ENCODE results near the gene LRMDA. TPM values are rescaled to one million over a fixed set of nuclear protein-coding genes. Genes with fewer than 3 reads are reported as not detected.

LRMDA gene
- total RNA-seq (not detected), polyA plus RNA-seq (not detected)

DNA sequence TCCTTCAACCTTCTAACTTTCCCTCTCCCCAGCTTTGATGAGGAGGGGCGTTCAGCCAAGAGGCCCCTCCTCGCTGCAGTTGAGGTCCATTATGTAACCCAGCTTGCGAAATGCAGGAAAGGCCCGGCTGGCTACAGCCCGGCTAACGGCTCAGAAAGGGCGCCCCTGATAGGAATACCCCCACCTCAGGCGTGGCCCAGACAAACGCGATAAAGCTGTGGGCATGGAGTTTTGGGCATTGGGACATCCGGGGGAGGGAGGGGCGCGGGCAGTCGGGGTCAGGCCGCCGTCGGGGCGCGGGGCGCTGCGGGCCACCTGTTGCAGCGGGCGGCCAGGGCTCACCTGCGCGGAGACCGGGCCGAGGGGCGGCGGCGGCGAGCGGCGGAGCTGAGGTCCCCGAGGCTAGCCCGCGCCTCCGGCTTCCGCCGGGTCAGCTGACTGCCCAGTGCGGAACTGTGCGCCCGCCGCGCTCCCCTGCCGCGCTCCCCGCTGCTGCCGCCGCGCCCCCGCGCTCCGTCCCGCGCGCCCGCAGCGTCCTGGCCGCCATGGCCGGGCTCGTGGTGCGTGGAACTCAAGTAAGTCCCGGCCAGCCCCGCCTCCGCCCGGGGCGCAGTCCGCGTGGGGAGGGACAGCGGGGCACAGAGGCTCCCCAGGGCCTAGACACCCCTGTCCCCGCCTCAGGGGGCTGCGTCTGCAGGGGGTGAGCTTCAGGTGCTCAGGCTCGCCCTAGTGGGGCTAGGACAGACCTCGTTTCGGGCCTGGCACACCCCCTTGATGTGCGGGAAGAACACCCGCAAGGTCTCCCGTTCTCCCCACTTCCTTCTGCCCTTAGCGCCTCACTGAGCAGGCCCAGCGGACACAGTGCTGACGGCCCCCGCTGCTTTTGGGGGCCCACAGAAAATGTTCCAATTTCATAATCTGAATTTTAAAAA lies at the start of gene LRMDA:
TSS of gene LRMDA (plus strand) at position 445 of the 932 bp plus-strand sequence.
- POLR2A ChIA-PET: no interaction called here
- H3K36me3 ChIP-seq (ENCODE audit: insufficient read depth, low read length): no peaks in the 10 kb centered on the region
- peaks cover 7% of the 10 kb centered on the region for H3K27me3 ChIP-seq (ENCODE audit: insufficient read depth, low read length, poor library complexity, severe bottlenecking)
- Mint-ChIP-seq H3K4me1 (peaks cover 2 to 6% (median 4%) of the 10 kb centered on the region in 3 donors), H3K4me3 (peak within 1 kb of the TSS in 4 of 7 donors; percentile 9 to 65 (median 17)), H3K27me3 (peaks cover 37 to 58% of the 10 kb centered on the region in 2 donors), H3K36me3 (no peaks in the 10 kb centered on the region), H3K27ac (no peak within 1 kb of the TSS), H3K9me3 (no peaks in the 10 kb centered on the region)
- no peak within 1 kb of the TSS for H3K4me3 ChIP-seq (ENCODE audit: low read length)
- H3K9me3 ChIP-seq (ENCODE audit: low read length): no peaks in the 10 kb centered on the region
- no peak within 1 kb of the TSS for H3K27ac ChIP-seq (ENCODE audit: low read depth, low read length)
- no peak for DNase-seq
- H3K4me1 ChIP-seq (ENCODE audit: insufficient read depth, low read length): no peaks in the 10 kb centered on the region
- CTCF ChIA-PET: interaction anchor here (0.6 to 0.7 kb wide), 2 partner anchors 9 to 161 kb away, joined by 3 read pairs; no protein-coding TSS in a partner anchor

DNA sequence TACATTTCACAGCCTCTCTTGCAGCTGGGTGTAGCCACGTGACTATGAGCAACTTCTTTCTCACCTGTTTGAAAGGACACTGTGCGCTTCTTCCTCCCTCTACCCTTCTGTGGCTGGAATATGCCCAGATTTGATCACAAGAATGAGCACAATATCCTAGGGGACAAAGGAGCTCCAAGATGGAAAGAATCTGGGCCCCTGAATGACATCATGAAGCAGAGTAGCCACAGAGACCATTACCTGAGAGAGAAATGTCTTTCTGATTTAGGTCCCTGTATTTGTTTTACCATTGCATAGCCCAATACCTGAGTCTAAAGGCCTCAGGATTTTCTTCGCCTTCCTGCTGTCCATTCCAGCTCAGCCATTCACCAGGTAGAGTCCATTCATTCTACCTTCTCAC lies 45.3 kb upstream of the LRMDA start:
- no peaks in the 10 kb centered on the region for H3K4me1 Mint-ChIP-seq

GRCh38 chr10:75388082-75388481 lies 43.3 kb upstream of the LRMDA start:
- Mint-ChIP-seq H3K4me1 (no peaks in the 10 kb centered on the region), H3K9me3 (peaks cover 0 to 7% (median 0%) of the 10 kb centered on the region in 5 donors), H3K27me3 (peaks cover 30 to 73% of the 10 kb centered on the region in 2 donors), H3K4me3 (no peak overlapping the region), H3K36me3 (no peaks in the 10 kb centered on the region), H3K27ac (no peak overlapping the region)
- no peak for DNase-seq
- Histone ChIP-seq H3K4me1 (ENCODE audit: insufficient read depth, low read length) (no peaks in the 10 kb centered on the region), H3K9me3 (ENCODE audit: low read length) (no peaks in the 10 kb centered on the region), H3K4me3 (ENCODE audit: low read length) (no peak overlapping the region), H3K27me3 (ENCODE audit: insufficient read depth, low read length, poor library complexity, severe bottlenecking) (no peaks in the 10 kb centered on the region), H3K27ac (ENCODE audit: low read depth, low read length) (no peak overlapping the region), H3K36me3 (ENCODE audit: insufficient read depth, low read length) (no peaks in the 10 kb centered on the region)
- POLR2A ChIA-PET: no interaction called here
- CTCF ChIA-PET: no interaction called here

More for the DNA sequence above, 45.3 kb upstream of the LRMDA start:
- H3K27me3 ChIP-seq (ENCODE audit: insufficient read depth, low read length, poor library complexity, severe bottlenecking): no peaks in the 10 kb centered on the region
- H3K27ac ChIP-seq (ENCODE audit: low read depth, low read length): no peak overlapping the region
- ChIA-PET POLR2A (no interaction called here), CTCF (no interaction called here)
- Mint-ChIP-seq H3K4me3 (no peak overlapping the region), H3K9me3 (peaks cover 0 to 7% (median 0%) of the 10 kb centered on the region in 5 donors), H3K36me3 (no peaks in the 10 kb centered on the region), H3K27me3 (peaks cover 27 to 56% of the 10 kb centered on the region in 2 donors), H3K27ac (no peak overlapping the region)
- H3K4me3 ChIP-seq (ENCODE audit: low read length): no peak overlapping the region
- no peaks in the 10 kb centered on the region for H3K36me3 ChIP-seq (ENCODE audit: insufficient read depth, low read length)
- H3K9me3 ChIP-seq (ENCODE audit: low read length): no peaks in the 10 kb centered on the region
- DNase-seq: no peak
- no peaks in the 10 kb centered on the region for H3K4me1 ChIP-seq (ENCODE audit: insufficient read depth, low read length)

- POLR2A ChIA-PET: no interaction called here
- no peak for DNase-seq
- peaks cover 0 to 5% (median 0%) of the 10 kb centered on the region in 5 donors for H3K9me3 Mint-ChIP-seq
- no peaks in the 10 kb centered on the region for H3K36me3 Mint-ChIP-seq
- CTCF ChIA-PET: no interaction called here
- H3K36me3 ChIP-seq (ENCODE audit: insufficient read depth, low read length): no peaks in the 10 kb centered on the region
- H3K9me3 ChIP-seq (ENCODE audit: low read length): no peaks in the 10 kb centered on the region
- no peak overlapping the region for H3K27ac ChIP-seq (ENCODE audit: low read depth, low read length)
- no peak overlapping the region for H3K4me3 Mint-ChIP-seq
- peaks cover 4% of the 10 kb centered on the region for H3K27me3 ChIP-seq (ENCODE audit: insufficient read depth, low read length, poor library complexity, severe bottlenecking)
- H3K27me3 Mint-ChIP-seq: peaks cover 41 to 74% of the 10 kb centered on the region in 2 donors
- H3K27ac Mint-ChIP-seq: no peak overlapping the region
- no peaks in the 10 kb centered on the region for H3K4me1 ChIP-seq (ENCODE audit: insufficient read depth, low read length)
- H3K4me1 Mint-ChIP-seq: peaks cover 6 to 9% (median 7%) of the 10 kb centered on the region in 3 donors
- H3K4me3 ChIP-seq (ENCODE audit: low read length): no peak overlapping the region
Measured at GRCh38 chr10:75390178-75390577, 41.2 kb upstream of the LRMDA start.

- Mint-ChIP-seq H3K9me3 (no peaks in the 10 kb centered on the region), H3K4me1 (peaks cover 6 to 9% (median 7%) of the 10 kb centered on the region in 3 donors), H3K27me3 (peaks cover 39 to 62% of the 10 kb centered on the region in 2 donors), H3K4me3 (no peak overlapping the region), H3K36me3 (no peaks in the 10 kb centered on the region), H3K27ac (no peak overlapping the region)
- no peaks in the 10 kb centered on the region for H3K9me3 ChIP-seq (ENCODE audit: low read length)
- H3K36me3 ChIP-seq (ENCODE audit: insufficient read depth, low read length): no peaks in the 10 kb centered on the region
- CTCF ChIA-PET: no interaction called here
- no peak overlapping the region for H3K4me3 ChIP-seq (ENCODE audit: low read length)
- POLR2A ChIA-PET: no interaction called here
- H3K27ac ChIP-seq (ENCODE audit: low read depth, low read length): no peak overlapping the region
- peaks cover 8% of the 10 kb centered on the region for H3K27me3 ChIP-seq (ENCODE audit: insufficient read depth, low read length, poor library complexity, severe bottlenecking)
- DNase-seq: no peak
- H3K4me1 ChIP-seq (ENCODE audit: insufficient read depth, low read length): no peaks in the 10 kb centered on the region
Measured at GRCh38 chr10:75392271-75392670, 39.2 kb upstream of the LRMDA start.

DNA sequence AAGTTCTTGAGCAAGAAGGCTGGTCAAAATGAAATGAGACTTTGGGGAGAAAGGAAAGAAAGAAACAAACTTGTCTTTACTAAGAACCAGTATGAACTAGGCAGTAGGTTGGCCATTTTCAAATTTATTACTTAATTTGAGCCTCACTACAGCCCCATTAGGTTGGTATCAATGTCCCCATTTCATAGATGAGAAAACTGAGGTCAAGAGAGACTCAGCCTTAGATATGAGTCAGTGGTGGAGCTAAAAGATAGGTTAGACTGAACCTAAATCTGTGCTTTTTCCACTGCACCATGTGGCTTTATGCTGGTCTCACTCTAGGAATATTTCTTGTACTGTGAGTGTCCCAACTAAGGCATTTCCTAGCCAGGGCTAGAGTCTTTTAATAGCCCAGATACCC lies 38.7 kb upstream of the LRMDA start:
- H3K36me3 ChIP-seq (ENCODE audit: insufficient read depth, low read length): no peaks in the 10 kb centered on the region
- peaks cover 43 to 62% of the 10 kb centered on the region in 2 donors for H3K27me3 Mint-ChIP-seq
- H3K4me1 ChIP-seq (ENCODE audit: insufficient read depth, low read length): no peaks in the 10 kb centered on the region
- H3K9me3 Mint-ChIP-seq: no peaks in the 10 kb centered on the region
- no peak for DNase-seq
- ChIA-PET POLR2A (no interaction called here), CTCF (no interaction called here)
- no peaks in the 10 kb centered on the region for H3K9me3 ChIP-seq (ENCODE audit: low read length)
- H3K27ac ChIP-seq (ENCODE audit: low read depth, low read length): no peak overlapping the region
- H3K27ac Mint-ChIP-seq: no peak overlapping the region
- no peak overlapping the region for H3K4me3 ChIP-seq (ENCODE audit: low read length)
- no peak overlapping the region for H3K4me3 Mint-ChIP-seq
- H3K36me3 Mint-ChIP-seq: no peaks in the 10 kb centered on the region
- peaks cover 8% of the 10 kb centered on the region for H3K27me3 ChIP-seq (ENCODE audit: insufficient read depth, low read length, poor library complexity, severe bottlenecking)
- H3K4me1 Mint-ChIP-seq: peaks cover 6 to 9% (median 9%) of the 10 kb centered on the region in 3 donors

DNA sequence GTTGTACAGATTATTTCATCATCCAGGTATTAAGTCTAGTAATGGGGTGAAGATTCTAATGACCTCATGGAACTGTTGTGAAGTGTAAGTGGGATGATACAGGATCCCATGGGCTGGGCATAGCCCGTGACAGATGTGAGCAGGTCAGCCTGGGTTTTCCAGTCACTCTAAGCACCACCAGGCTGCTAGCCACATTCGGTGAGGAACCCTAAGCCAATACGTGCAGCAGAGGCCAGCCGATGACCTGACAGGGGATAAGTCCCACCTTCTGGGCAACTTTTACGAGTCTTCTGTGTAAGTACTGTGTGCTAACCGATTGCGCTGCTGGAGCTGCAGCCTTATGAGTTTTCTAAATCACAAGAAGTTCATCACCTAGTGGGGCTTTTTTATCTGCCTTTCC lies 37.2 kb upstream of the LRMDA start:
- H3K27me3 ChIP-seq (ENCODE audit: insufficient read depth, low read length, poor library complexity, severe bottlenecking): peaks cover 8% of the 10 kb centered on the region
- no peak overlapping the region for H3K27ac ChIP-seq (ENCODE audit: low read depth, low read length)
- Mint-ChIP-seq H3K27ac (no peak overlapping the region), H3K27me3 (peaks cover 42 to 55% of the 10 kb centered on the region in 2 donors), H3K36me3 (no peaks in the 10 kb centered on the region), H3K4me3 (no peak overlapping the region), H3K9me3 (no peaks in the 10 kb centered on the region), H3K4me1 (peaks cover 6 to 9% (median 9%) of the 10 kb centered on the region in 3 donors)
- DNase-seq: no peak
- no peak overlapping the region for H3K4me3 ChIP-seq (ENCODE audit: low read length)
- CTCF ChIA-PET: no interaction called here
- H3K4me1 ChIP-seq (ENCODE audit: insufficient read depth, low read length): no peaks in the 10 kb centered on the region
- POLR2A ChIA-PET: no interaction called here
- H3K36me3 ChIP-seq (ENCODE audit: insufficient read depth, low read length): no peaks in the 10 kb centered on the region
- no peaks in the 10 kb centered on the region for H3K9me3 ChIP-seq (ENCODE audit: low read length)

DNA sequence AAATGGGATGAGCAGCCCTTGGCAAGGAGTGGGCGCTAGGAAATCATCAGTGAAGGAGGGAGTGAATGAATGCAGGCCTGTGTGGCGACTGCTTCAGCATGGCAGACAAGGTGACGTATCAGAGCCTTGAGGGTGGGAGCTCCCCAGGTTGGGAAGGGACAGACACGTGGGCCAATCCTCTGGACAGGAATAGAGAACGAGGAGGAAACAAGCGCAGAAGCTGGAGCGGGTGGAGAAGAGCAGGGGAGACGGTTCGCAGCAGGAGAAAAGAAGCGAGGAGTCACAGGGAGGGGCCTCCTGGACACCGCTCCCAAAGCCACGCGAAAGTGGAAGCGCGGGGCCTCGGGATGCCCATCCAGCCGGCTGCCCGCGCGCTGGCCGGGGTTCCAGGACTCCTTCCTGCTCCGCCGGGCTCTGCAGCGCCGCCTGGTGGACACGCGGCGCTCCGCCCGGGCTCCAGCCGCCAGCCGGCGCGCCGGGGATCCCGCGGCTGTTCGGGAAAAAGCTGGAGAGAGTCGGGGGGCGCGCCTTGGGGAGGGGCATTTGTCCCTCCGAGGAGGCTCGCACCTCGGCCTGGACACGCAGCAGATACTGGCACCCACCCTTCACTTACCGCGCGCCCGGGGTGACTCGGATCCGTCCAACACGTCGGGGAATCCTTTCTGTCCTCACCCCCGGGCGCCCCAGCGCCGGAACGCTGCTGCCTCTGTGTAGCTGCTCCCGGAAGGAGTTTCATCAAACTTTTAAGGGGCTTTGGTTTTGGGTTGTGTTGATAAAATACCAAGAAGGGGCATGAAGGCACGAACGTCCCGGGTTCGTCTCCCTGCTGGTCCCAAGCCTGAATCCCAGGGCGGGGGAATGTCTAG lies 36.1 kb upstream of the LRMDA start:
- POLR2A ChIA-PET: no interaction called here
- peak overlapping the region in 2 of 7 donors; percentile 34 to 42 for H3K4me3 Mint-ChIP-seq

More for the DNA sequence above, 36.1 kb upstream of the LRMDA start:
- no peaks in the 10 kb centered on the region for H3K36me3 Mint-ChIP-seq
- Histone ChIP-seq H3K4me3 (ENCODE audit: low read length) (no peak overlapping the region), H3K4me1 (ENCODE audit: insufficient read depth, low read length) (peaks cover 2% of the 10 kb centered on the region), H3K36me3 (ENCODE audit: insufficient read depth, low read length) (no peaks in the 10 kb centered on the region), H3K27me3 (ENCODE audit: insufficient read depth, low read length, poor library complexity, severe bottlenecking) (peaks cover 11% of the 10 kb centered on the region), H3K9me3 (ENCODE audit: low read length) (no peaks in the 10 kb centered on the region), H3K27ac (ENCODE audit: low read depth, low read length) (no peak overlapping the region)
- H3K27ac Mint-ChIP-seq: peak overlapping the region in 1 of 8 donors; percentile 43
- H3K27me3 Mint-ChIP-seq: peaks cover 44 to 57% of the 10 kb centered on the region in 2 donors
- no peaks in the 10 kb centered on the region for H3K9me3 Mint-ChIP-seq
- DNase-seq: no peak
- peaks cover 8 to 12% (median 10%) of the 10 kb centered on the region in 3 donors for H3K4me1 Mint-ChIP-seq
- CTCF ChIA-PET: no interaction called here

Data from CD8-positive, alpha-beta memory T cell (primary cell).